Mucosa of descending colon (tissue), 3 donors: ENCODE data around the gene CERS6. TPM values are rescaled to one million over a fixed set of nuclear protein-coding genes. Genes with fewer than 3 reads are reported as not detected.

Experiments used
- ATAC-seq: fragments of 200-7000 bp; cut with Tn5 transposase; one replicate; pipeline ENCODE4 v1.9.1; 2020; ENCODE audit warnings: mild to moderate bottlenecking, moderate library complexity
- DNase-seq, 3 donors: peaks; one replicate each; pipeline ENCODE4 v3.0.0-alpha.2; 2020
- H3K36me3 ChIP-seq: fragments of 200-600 bp; one replicate; pipeline ENCODE4 v1.8.0; 2021; ENCODE audit warnings: low read depth, mild to moderate bottlenecking
- H3K4me1 ChIP-seq: fragments of 200-600 bp; one replicate; pipeline ENCODE4 v1.8.0; 2021; ENCODE audit warnings: low read depth, mild to moderate bottlenecking
- H3K4me3 ChIP-seq: fragments of 200-600 bp; one replicate; pipeline ENCODE4 v1.8.0; 2021; ENCODE audit warnings: mild to moderate bottlenecking
- H3K9me3 ChIP-seq: fragments of 200-600 bp; one replicate; pipeline ENCODE4 v1.8.0; 2021; ENCODE audit warnings: mild to moderate bottlenecking
- intact Hi-C, 2 donors: fragments of 100-400 bp; cut with DNase I in 1 of 2; cut with micrococcal nuclease in 1 of 2; formaldehyde crosslinking; loops; one replicate each; pipeline versions ENCODE4 v1.11.0 to v1.11.1; 2022; cut with DNase I, micrococcal nuclease
- total RNA-seq, 3 donors: library from RNA; stranded (reverse); fragmentation: NEBNext Ultra II Directional in 2 of 3; extraction: Animal tissue kit (Norgen Biotek cat#: 25700) in 2 of 3; gene quantifications; one replicate each; pipeline versions ENCODE4 v1.2.1 to v1.2.4, GENCODE V29; 2021 to 2023
- TF ChIP-seq, protein P1 (sequence below): fragments of 200-600 bp; IDR thresholded peaks from one replicate; pipeline ENCODE4 v1.8.0; 2022; ENCODE audit warnings: antibody characterized with exemption, mild to moderate bottlenecking
- donor health status: DM: no; HTN: no; CAD: no; lungs with moderate emphysema.
- donor health status: DM: no; HTN: no; CAD: no.
- donor health status: DM: no; HTN: yes; CAD: no.

Gene CERS6
- total RNA-seq, 3 donors from 2014 or later, result 27.4 to 67.2 (median 65.0) TPM

DNA sequence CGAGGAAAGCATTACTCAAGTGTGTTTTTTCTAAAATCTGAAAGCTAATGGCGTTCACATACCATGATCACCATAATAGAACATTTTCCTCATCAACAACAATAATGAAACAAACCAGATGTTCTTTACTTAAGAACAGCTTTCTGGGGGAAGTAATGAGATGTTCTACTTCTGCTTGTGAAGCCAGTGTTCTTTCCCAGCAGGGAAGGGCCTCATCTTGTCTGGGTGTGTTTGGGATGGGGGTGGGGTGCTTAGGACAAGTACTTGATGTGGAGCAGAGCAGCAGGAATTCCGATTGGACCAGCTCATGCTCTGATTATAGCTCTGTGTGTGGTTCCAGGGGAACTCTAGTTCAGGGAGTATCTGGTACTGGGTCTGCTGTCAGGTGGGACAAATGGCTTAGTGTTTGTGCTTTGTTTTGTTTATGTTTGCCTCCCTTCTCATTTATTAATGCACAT, 183.4 kb downstream of the CERS6 start:
- peak; percentile 91 for ATAC-seq
- Histone ChIP-seq H3K36me3 (no peaks in the 10 kb centered on the region), H3K4me3 (no peak overlapping the region), H3K9me3 (no peaks in the 10 kb centered on the region), H3K4me1 (peaks cover 32% of the 10 kb centered on the region)
- TF ChIP-seq, protein P1, sequence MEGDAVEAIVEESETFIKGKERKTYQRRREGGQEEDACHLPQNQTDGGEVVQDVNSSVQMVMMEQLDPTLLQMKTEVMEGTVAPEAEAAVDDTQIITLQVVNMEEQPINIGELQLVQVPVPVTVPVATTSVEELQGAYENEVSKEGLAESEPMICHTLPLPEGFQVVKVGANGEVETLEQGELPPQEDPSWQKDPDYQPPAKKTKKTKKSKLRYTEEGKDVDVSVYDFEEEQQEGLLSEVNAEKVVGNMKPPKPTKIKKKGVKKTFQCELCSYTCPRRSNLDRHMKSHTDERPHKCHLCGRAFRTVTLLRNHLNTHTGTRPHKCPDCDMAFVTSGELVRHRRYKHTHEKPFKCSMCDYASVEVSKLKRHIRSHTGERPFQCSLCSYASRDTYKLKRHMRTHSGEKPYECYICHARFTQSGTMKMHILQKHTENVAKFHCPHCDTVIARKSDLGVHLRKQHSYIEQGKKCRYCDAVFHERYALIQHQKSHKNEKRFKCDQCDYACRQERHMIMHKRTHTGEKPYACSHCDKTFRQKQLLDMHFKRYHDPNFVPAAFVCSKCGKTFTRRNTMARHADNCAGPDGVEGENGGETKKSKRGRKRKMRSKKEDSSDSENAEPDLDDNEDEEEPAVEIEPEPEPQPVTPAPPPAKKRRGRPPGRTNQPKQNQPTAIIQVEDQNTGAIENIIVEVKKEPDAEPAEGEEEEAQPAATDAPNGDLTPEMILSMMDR, result no peak
- intact Hi-C loops, result no loop called here
- DNase-seq, result peak in 2 of 3 donors; percentile 46 to 77

DNA sequence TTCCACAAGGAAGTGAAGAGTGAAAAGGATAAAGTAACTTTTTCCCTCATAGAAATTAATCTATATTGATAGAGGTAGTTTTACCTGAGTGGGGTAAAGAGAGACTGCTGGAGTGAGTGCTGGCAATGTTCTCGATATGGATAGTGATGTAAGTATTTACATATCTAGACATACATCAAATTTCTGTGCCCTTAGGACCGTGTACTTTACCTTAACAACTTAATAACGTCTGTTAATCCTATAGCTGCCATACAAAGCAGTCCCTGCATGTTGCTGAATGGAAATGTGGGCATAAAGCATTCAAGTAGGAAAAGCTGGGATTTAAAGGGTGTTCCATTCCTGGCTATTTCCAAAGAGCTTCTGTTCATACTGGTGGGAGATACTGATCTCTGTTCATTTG, 184.0 kb downstream of the CERS6 start:
- Histone ChIP-seq H3K9me3 (no peaks in the 10 kb centered on the region), H3K4me3 (no peak overlapping the region), H3K36me3 (no peaks in the 10 kb centered on the region), H3K4me1 (peaks cover 28% of the 10 kb centered on the region)
- TF ChIP-seq, protein P1, result no peak
- ATAC-seq, result peak; percentile 59
- intact Hi-C loops, result no loop called here
- no peak for DNase-seq

DNA sequence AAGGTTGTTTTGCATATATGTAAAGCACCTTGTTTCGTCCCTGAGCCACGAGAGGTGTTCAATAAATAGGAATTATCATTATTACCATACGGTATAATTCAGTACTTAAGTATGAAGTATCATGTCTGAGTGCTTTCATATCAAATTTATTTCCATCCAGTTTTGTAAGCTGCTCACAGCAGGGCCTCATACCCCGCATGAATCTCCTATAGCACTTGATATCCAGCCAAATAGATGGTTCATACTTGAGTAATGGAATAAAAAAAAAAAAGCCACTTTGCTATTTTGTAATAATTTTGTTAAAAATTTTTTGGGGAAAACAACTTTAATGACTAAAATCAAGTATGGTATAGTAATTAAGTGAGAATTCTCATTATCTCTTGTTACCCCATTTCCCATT, 185.6 kb downstream of the CERS6 start:
- Histone ChIP-seq H3K9me3 (no peaks in the 10 kb centered on the region), H3K4me3 (no peak overlapping the region), H3K36me3 (no peaks in the 10 kb centered on the region), H3K4me1 (peaks cover 21% of the 10 kb centered on the region)
- no peak for DNase-seq
- TF ChIP-seq, protein P1, result no peak
- intact Hi-C loops, result no loop called here
- ATAC-seq, result no peak

DNA sequence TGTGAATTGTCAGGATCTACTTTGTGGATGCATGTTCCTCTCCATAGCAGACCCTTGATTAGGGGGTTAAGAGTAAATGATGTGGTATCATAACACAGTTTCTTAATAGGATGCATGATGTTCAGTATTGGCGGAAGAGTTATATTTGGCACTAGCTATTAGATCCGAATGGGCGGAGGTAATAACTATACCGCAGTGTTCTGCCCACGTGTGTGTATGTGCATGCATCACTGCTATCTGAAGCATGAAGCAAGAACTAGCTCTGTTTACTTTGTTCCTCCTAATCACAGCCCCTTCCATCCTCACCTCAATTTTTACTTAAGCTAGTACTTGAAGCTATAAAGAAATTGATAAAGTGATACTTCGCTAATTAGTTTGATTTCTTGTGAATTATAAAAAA, 186.8 kb downstream of the CERS6 start:
- DNase-seq, result no peak
- H3K36me3 ChIP-seq, result no peaks in the 10 kb centered on the region
- intact Hi-C loops, result no loop called here
- H3K9me3 ChIP-seq, result no peaks in the 10 kb centered on the region
- peaks cover 21% of the 10 kb centered on the region for H3K4me1 ChIP-seq
- H3K4me3 ChIP-seq, result no peak overlapping the region
- no peak for ATAC-seq
- TF ChIP-seq, protein P1, result no peak

DNA sequence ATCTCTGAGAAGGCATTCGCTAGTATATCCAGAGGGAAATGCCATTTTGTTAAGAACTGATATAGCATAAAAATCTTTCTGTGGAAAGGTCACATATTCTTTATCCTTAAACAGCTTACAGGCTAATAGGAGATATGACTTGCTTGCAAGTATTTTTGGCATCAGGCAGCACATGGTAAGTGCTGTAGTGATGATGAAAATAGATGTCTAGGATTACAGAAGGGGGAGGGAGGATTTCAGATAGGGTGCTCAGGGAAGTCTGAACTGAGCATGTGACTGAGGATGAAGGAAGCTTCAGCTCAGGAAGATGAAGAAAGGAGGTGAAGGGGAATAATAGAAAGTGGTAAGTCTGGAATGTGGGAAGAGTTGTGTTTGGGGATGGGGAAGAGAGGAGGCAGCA, 187.9 kb downstream of the CERS6 start:
- Histone ChIP-seq H3K4me3 (no peak overlapping the region), H3K9me3 (no peaks in the 10 kb centered on the region), H3K4me1 (peaks cover 15% of the 10 kb centered on the region), H3K36me3 (no peaks in the 10 kb centered on the region)
- no peak for ATAC-seq
- intact Hi-C loops, result no loop called here
- no peak for DNase-seq
- TF ChIP-seq, protein P1, result no peak
